Umbilical cord (tissue), 2 donors: ENCODE results near the gene TGM5. TPM values are rescaled to one million over a fixed set of nuclear protein-coding genes. Genes with fewer than 3 reads are reported as not detected.
"Not testable (repeated sequence)": the region's sequence is repeated elsewhere in the genome, so short reads cannot be mapped to it uniquely, and the experiment has no call there.

Source experiments
- DNase-seq: peaks from one replicate; pipeline ENCODE4 v3.0.0-alpha.2; 2015; ENCODE audit warnings: low spot score
- total RNA-seq: library from RNA; depleted of rRNA; stranded (reverse); fragments of >200 nt; gene quantifications from one replicate; pipeline ENCODE4 v1.2.3, GENCODE V29; 2014; ENCODE audit warnings: low replicate concordance; ENCODE audit not compliant: insufficient read depth

TGM5 gene
- total RNA-seq, 1 donor from 2014 or later = 13.7 TPM

- DNase-seq = no peak
Measured at GRCh38 chr15:43275740-43276562, 9.2 kb upstream of the TGM5 start.

- DNase-seq = no peak
Measured at GRCh38 chr15:43274136-43274535, 7.4 kb upstream of the TGM5 start.

- DNase-seq = no peak
Measured at GRCh38 chr15:43273243-43273642, 6.5 kb upstream of the TGM5 start.

GRCh38 chr15:43271908-43272307, 5.2 kb upstream of the TGM5 start:
- not testable (repeated sequence) for DNase-seq

- no peak for DNase-seq
Measured at GRCh38 chr15:43270676-43271306, 4.1 kb upstream of the TGM5 start.

GRCh38 chr15:43270113-43270665, 3.5 kb upstream of the TGM5 start:
- DNase-seq = no peak

GRCh38 chr15:43268111-43269105, 1.7 kb upstream of the TGM5 start:
- no peak for DNase-seq

GRCh38 chr15:43267439-43267838, 711 bp upstream of the TGM5 start:
- DNase-seq = no peak

GRCh38 chr15:43266386-43266785, 342 bp downstream of the TGM5 start:
- no peak for DNase-seq

GRCh38 chr15:43260011-43260615, 6.6 kb downstream of the TGM5 start:
- no peak for DNase-seq

- no peak for DNase-seq
Measured at GRCh38 chr15:43258781-43259180, 7.9 kb downstream of the TGM5 start.

- no peak for DNase-seq
Measured at GRCh38 chr15:43256341-43256740, 10.4 kb downstream of the TGM5 start.

- no peak for DNase-seq
Measured at GRCh38 chr15:43255376-43255775, 11.4 kb downstream of the TGM5 start.

GRCh38 chr15:43253431-43254403, 13.0 kb downstream of the TGM5 start:
- no peak for DNase-seq

GRCh38 chr15:43251871-43252250, 14.9 kb downstream of the TGM5 start:
- DNase-seq = no peak

- DNase-seq = no peak
Measured at GRCh38 chr15:43251185-43251870, 15.4 kb downstream of the TGM5 start.

- DNase-seq = no peak
Measured at GRCh38 chr15:43250785-43251184, 15.9 kb downstream of the TGM5 start.

- DNase-seq = no peak
Measured at GRCh38 chr15:43249699-43250203, 17.0 kb downstream of the TGM5 start.

GRCh38 chr15:43249236-43249635, 17.5 kb downstream of the TGM5 start:
- no peak for DNase-seq
